HepG2 (cell line): ENCODE data around the gene KCNK15. TPM values are rescaled to one million over a fixed set of nuclear protein-coding genes. Genes with fewer than 3 reads are reported as not detected.

Experiments
- ADNP ChIP-seq: sonication (generic); formaldehyde crosslinking; IDR thresholded peaks from 2 replicates; pipeline ENCODE4 v1.4.0; 2020; ENCODE audit warnings: missing genetic modification reagents
- BRD4 ChIP-seq: sonication (generic); formaldehyde crosslinking; IDR thresholded peaks from 2 replicates; pipeline ENCODE4 v1.4.0; 2020; ENCODE audit warnings: missing genetic modification reagents
- EED ChIP-seq: sonication (generic); formaldehyde crosslinking; IDR thresholded peaks from 2 replicates; pipeline ENCODE4 v1.5.0; 2020; ENCODE audit warnings: mild to moderate bottlenecking, missing genetic modification reagents
- IRX3 ChIP-seq: sonication (generic); formaldehyde crosslinking; IDR thresholded peaks from 2 replicates; pipeline ENCODE4 v1.8.1; 2023; ENCODE audit warnings: mild to moderate bottlenecking, low read depth, missing genetic modification reagents, borderline replicate concordance
- MTA1 ChIP-seq: sonication (generic); formaldehyde crosslinking; IDR thresholded peaks from 2 replicates; pipeline ENCODE4 v1.4.0; 2020; ENCODE audit warnings: missing genetic modification reagents, mild to moderate bottlenecking, borderline replicate concordance
- STAG1 ChIP-seq: sonication (generic); formaldehyde crosslinking; IDR thresholded peaks from 2 replicates; pipeline ENCODE4 v1.4.0; 2020; ENCODE audit warnings: missing genetic modification reagents
- TAF1 ChIP-seq: sonication (generic); formaldehyde crosslinking; IDR thresholded peaks from 2 replicates; pipeline ENCODE4 v1.4.0; 2020; ENCODE audit warnings: missing genetic modification reagents
- TARDBP ChIP-seq: sonication (generic); formaldehyde crosslinking; IDR thresholded peaks from 2 replicates; pipeline ENCODE4 v1.8.0; 2022; ENCODE audit warnings: mild to moderate bottlenecking, missing genetic modification reagents
- TOE1 ChIP-seq: sonication (generic); formaldehyde crosslinking; IDR thresholded peaks from 2 replicates; pipeline ENCODE4 v1.4.0; 2020; ENCODE audit warnings: mild to moderate bottlenecking, missing genetic modification reagents
- XRCC5 ChIP-seq: fragments of 200-400 bp; formaldehyde crosslinking; optimal IDR thresholded peaks from 2 replicates; pipeline ENCODE3; 2017; ENCODE audit warnings: mild to moderate bottlenecking, low read length
- ZBTB34 ChIP-seq: sonication (generic); formaldehyde crosslinking; IDR thresholded peaks from 2 replicates; pipeline ENCODE4 v1.8.0; 2022; ENCODE audit warnings: mild to moderate bottlenecking, missing genetic modification reagents
- ZFP91 ChIP-seq: sonication (generic); formaldehyde crosslinking; IDR thresholded peaks from 2 replicates; pipeline ENCODE4 v1.9.0; 2022; ENCODE audit warnings: missing genetic modification reagents, mild to moderate bottlenecking, borderline replicate concordance
- ZFY ChIP-seq: sonication (generic); formaldehyde crosslinking; IDR thresholded peaks from 2 replicates; pipeline ENCODE4 v1.4.0; 2020; ENCODE audit warnings: missing genetic modification reagents
- ZNF597 ChIP-seq: sonication (generic); formaldehyde crosslinking; IDR thresholded peaks from 2 replicates; pipeline ENCODE4 v1.5.0; 2020; ENCODE audit warnings: missing genetic modification reagents
- ZNF609 ChIP-seq: sonication (generic); formaldehyde crosslinking; IDR thresholded peaks from 2 replicates; pipeline ENCODE4 v1.4.0; 2020; ENCODE audit warnings: mild to moderate bottlenecking, missing genetic modification reagents, borderline replicate concordance
- ZNF660 ChIP-seq: sonication (generic); formaldehyde crosslinking; IDR thresholded peaks from 2 replicates; pipeline ENCODE4 v1.5.1; 2020; ENCODE audit warnings: mild to moderate bottlenecking, low read depth, missing genetic modification reagents, borderline replicate concordance
- ZNF773 ChIP-seq: sonication (generic); formaldehyde crosslinking; IDR thresholded peaks from 2 replicates; pipeline ENCODE4 v1.4.0; 2020; ENCODE audit warnings: missing genetic modification reagents, borderline replicate concordance
- ZNF782 ChIP-seq: sonication (generic); formaldehyde crosslinking; IDR thresholded peaks from 2 replicates; pipeline ENCODE4 v1.4.0; 2020; ENCODE audit warnings: missing genetic modification reagents, mild to moderate bottlenecking, borderline replicate concordance
- polyA plus RNA-seq, 8 experiments: library from polyadenylated mRNA; depleted of rRNA in 3 of 8; stranded (reverse) in 7 of 8; unstranded in 1 of 8; fragments of >200 nt; fragmentation: Illumina TruSeq in 4 of 8; extraction: Trizol in 4 of 8; gene quantifications; 2 replicates each; pipeline versions ENCODE4 v1.2.1 to v1.2.3, GENCODE V29; 2011 to 2016; ENCODE audit warnings: low read depth in 4 of 8, missing spikeins in 1 of 8, mixed read lengths in 1 of 8; ENCODE audit not compliant: insufficient read depth in 1 of 8
- total RNA-seq, 5 experiments: library from RNA; depleted of rRNA; stranded (reverse); fragments of >200 nt; fragmentation: Illumina TruSeq; extraction: Trizol; gene quantifications; 2 replicates each; pipeline ENCODE4 v1.2.3, GENCODE V29; 2016; ENCODE audit warnings: low read depth in 1 of 5

KCNK15 gene
- total and polyA plus RNA-seq, 2 of the 13 experiments (the other 11 are each of a cell fraction or from before 2014, with no cell fraction given): 0.03 TPM; not detected in 1

- TF ChIP-seq ZNF609 (CRISPR knock-in tag) (0 out of 2 replicates have a peak, but pooled peaks have one; percentile 21), ZBTB34 (CRISPR knock-in tag) (0 out of 2 replicates have a peak, but pooled peaks have one; percentile 34), ZNF660 (CRISPR knock-in tag) (no peak), TARDBP (CRISPR knock-in tag) (0 out of 2 replicates have a peak, but pooled peaks have one; percentile 25), IRX3 (CRISPR knock-in tag) (peak; percentile 44; the same call in 1 of the 2 replicates), ADNP (CRISPR knock-in tag) (0 out of 2 replicates have a peak, but pooled peaks have one; percentile 35), ZNF782 (CRISPR knock-in tag) (0 out of 2 replicates have a peak, but pooled peaks have one; percentile 64), ZNF597 (CRISPR knock-in tag) (no peak), XRCC5 (peak; percentile 30), ZFY (CRISPR knock-in tag) (0 out of 2 replicates have a peak, but pooled peaks have one; percentile 18), ZNF773 (CRISPR knock-in tag) (0 out of 2 replicates have a peak, but pooled peaks have one; percentile 26), BRD4 (CRISPR knock-in tag) (peak; percentile 23; the same call in 1 of the 2 replicates), EED (CRISPR knock-in tag) (0 out of 2 replicates have a peak, but pooled peaks have one; percentile 14), STAG1 (CRISPR knock-in tag) (peak; percentile 43), TAF1 (0 out of 2 replicates have a peak, but pooled peaks have one; percentile 23), MTA1 (peak; percentile 55; the same call in 1 of the 2 replicates), TOE1 (CRISPR knock-in tag) (no peak), ZFP91 (CRISPR knock-in tag) (0 out of 2 replicates have a peak, but pooled peaks have one; percentile 35)
These were observed 4.6 kb downstream of the KCNK15 start (continued) for GRCh38 chr20:44750081-44750805.
